Measurements from ENCODE around the gene P2RY14. TPM values are rescaled to one million over a fixed set of nuclear protein-coding genes. Genes with fewer than 3 reads are reported as not detected.

The P2RY14 gene
- total and polyA plus RNA-seq, 2 of the 13 experiments (the other 11 are each of a cell fraction or from before 2014, with no cell fraction given), result not detected

Small RNA genes lying within 50 kb of the gene (small RNA-seq; reads per million reads assigned to genes)
- gene RNA5SP145 (ENCODE audit: insufficient read depth in 2 of 3, insufficient read length in 3 of 3, low read depth in 2 of 3, low replicate concordance in 1 of 3), result 0 reads per million in 3 experiments

Other genes with a start within 250 kb of the P2RY14 start
- 0.64 and 0.81 TPM in 2 replicates for gene MED12L, start 192.9 kb downstream of the P2RY14 start, total RNA-seq (2016; rRNA removed; fragmentation: Illumina TruSeq; extraction: Trizol)
- 0.05 and 0.07 TPM in 2 replicates for gene MED12L, start 192.9 kb downstream of the P2RY14 start, polyA plus RNA-seq (2011; rRNA removed)
- gene GPR171, start 75.3 kb downstream of the P2RY14 start, total RNA-seq (2016; rRNA removed; fragmentation: Illumina TruSeq; extraction: Trizol), result not detected in 2 replicates
- gene GPR171, start 75.3 kb downstream of the P2RY14 start, polyA plus RNA-seq (2011; rRNA removed), result not detected in 2 replicates
- gene GPR87, start 38.3 kb upstream of the P2RY14 start, total RNA-seq (2016; rRNA removed; fragmentation: Illumina TruSeq; extraction: Trizol), result not detected in 2 replicates
- gene GPR87, start 38.3 kb upstream of the P2RY14 start, polyA plus RNA-seq (2011; rRNA removed), result 0.05 TPM in 1 of 2 replicates, not detected in the other
- gene P2RY13, start 51.0 kb upstream of the P2RY14 start, total RNA-seq (2016; rRNA removed; fragmentation: Illumina TruSeq; extraction: Trizol), result not detected in 2 replicates
- not detected in 2 replicates for gene P2RY13, start 51.0 kb upstream of the P2RY14 start, polyA plus RNA-seq (2011; rRNA removed)
- not detected in 2 replicates for gene P2RY12, start 106.2 kb upstream of the P2RY14 start, total RNA-seq (2016; rRNA removed; fragmentation: Illumina TruSeq; extraction: Trizol)
- gene P2RY12, start 106.2 kb upstream of the P2RY14 start, polyA plus RNA-seq (2011; rRNA removed), result not detected in 2 replicates
- not detected in 2 replicates for gene IGSF10, start 182.5 kb upstream of the P2RY14 start, total RNA-seq (2016; rRNA removed; fragmentation: Illumina TruSeq; extraction: Trizol)
- gene IGSF10, start 182.5 kb upstream of the P2RY14 start, polyA plus RNA-seq (2011; rRNA removed), result 0.12 and 0.16 TPM in 2 replicates

Measured in HepG2 (cell line).